Activated CD4-positive, CD25-positive, alpha-beta regulatory T cell treated with anti-CD3 and anti-CD28 coated beads, Interleukin-2, amount 50 U/mL, for 16 hours (primary cell): ENCODE data around the gene TRIM41.

Source experiments
- DNase-seq: peaks from one replicate; pipeline ENCODE4 v3.0.0-alpha.2; 2020; ENCODE audit warnings: low read depth, low spot score

TRIM41 gene

DNA sequence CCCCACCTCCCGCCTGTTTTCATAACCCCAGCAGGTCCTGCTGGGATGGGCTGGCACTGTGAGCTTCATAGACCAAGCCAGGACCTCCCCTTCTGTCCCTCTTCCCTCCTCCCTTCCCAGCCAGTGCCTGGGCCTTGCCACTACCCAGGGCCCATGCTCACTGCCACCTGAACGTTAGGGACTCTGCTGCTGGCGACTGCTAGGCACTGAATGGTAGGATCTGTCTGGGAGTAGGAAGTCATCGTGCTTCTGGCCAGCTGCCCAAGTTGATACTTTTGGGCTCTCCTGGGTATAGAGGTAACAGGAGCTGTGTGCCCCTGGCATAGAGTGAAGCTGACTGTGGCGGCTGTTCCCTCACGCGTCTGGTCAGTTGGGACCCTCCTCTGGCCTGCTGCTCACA lies 8.4 kb downstream of the TRIM41 start:
- no peak for DNase-seq

DNA sequence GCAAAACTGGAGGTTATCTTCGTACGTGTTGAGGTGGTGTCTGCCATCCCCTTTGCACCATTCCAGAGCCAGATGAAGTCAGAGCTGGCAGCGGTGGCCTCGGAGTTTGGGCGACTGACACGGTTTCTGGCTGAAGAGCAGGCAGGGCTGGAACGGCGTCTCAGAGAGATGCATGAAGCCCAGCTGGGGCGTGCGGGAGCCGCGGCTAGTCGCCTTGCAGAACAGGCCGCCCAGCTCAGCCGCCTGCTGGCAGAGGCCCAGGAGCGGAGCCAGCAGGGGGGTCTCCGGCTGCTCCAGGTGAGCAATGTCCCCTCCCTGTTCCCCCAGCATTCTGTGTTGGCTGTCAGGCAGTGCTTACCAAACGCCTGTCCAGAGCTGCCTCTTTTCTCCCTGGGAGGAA lies 9.5 kb downstream of the TRIM41 start:
- no peak for DNase-seq

DNA sequence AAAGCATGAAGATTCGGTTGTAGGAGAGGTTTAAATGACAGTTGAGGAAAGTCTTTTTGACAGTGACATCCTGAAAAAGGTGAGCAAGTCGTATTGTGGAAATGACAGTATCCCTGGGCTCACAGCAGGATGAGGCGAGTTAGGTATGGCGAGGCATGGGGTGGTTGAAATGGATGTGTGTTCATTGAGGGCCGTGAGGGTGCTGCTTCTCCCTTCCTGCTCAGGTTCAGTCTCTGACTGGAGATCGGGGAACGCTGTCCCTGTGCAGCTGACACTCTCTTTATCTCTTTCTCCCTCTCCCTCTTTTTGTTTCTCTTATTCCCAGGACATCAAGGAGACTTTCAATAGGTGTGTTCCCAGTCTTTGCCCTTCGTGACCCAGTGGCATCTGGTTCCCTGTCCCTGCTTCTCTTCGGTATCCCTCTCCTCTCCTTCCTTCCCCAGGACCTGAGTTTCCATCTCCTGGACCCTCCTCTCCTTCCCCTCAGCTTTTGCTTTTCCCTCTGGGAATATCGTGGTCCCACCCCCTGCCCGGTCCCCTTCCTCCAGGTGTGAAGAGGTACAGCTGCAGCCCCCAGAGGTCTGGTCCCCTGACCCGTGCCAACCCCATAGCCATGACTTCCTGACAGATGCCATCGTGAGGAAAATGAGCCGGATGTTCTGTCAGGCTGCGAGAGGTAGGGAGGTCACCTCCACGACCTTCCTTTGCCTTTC lies 10.2 kb downstream of the TRIM41 start:
- no peak for DNase-seq

DNA sequence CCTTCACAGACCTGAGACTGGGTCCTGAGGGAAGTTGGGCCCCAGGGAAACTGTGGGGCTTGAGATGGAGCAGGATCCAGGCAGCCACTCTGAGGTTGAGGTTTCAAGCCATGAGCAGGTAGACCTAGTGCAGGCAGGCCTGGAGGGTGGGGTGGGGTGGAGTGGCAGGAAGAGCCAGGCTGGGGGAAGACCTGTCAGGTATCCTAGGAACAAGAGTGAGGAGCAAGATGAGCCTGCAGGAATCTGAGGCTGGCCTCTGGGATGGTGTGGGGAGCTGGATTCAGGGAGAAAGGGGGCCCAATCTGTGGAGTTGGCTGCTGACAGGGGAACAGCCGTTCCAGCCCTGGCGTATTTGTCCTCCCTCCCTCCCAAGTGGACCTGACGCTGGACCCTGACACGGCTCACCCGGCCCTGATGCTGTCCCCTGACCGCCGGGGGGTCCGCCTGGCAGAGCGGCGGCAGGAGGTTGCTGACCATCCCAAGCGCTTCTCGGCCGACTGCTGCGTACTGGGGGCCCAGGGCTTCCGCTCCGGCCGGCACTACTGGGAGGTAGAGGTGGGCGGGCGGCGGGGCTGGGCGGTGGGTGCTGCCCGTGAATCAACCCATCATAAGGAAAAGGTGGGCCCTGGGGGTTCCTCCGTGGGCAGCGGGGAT lies 10.8 kb downstream of the TRIM41 start:
- no peak for DNase-seq

DNA sequence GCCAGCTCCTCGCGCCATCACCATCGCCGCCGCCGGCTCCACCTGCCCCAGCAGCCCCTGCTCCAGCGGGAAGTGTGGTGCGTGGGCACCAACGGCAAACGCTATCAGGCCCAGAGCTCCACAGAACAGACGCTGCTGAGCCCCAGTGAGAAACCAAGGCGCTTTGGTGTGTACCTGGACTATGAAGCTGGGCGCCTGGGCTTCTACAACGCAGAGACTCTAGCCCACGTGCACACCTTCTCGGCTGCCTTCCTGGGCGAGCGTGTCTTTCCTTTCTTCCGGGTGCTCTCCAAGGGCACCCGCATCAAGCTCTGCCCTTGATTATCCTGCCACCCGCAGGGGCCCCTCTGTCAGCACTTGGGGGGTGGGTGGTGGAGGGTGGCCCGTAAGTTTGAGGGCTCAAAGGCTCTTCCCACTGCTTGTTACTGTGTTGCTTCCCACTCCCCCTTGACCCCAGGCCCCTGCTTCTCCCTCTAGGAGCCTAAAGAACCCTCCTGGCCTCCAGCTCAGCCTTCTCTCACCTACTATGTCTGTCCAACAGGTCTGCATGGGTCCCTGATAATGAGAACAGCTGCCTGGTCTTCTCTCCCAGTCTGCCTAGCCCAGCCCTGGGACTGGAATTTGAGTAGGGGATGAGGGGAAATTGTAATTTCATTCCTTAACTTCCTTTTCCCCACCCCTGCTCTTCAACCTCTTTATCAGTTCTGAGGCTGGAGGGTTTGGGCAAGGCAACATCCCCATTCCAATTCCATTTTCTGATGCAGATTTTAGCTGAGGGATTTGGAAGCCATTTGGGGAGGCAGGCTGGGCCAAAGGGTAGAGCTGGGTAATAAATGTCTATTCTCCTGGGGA lies 11.6 kb downstream of the TRIM41 start:
- DNase-seq, result no peak

DNA sequence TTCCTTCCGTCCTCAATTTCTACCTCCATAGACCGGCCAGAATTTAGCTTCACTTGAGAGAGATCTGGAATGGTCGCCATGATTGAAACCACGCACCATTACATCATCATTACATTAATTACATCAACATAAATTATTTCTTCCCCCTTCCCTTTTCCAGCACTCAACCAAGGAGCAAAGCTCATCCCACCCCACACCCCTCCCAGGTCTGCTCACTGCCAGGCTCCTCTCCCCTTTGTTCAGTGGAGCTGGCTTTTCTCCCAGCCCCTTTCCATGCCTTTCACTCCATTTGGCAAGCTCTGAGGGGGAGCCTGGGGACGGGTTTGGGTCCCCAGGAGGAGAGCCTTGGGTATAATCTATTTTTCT lies 12.2 kb downstream of the TRIM41 start:
- DNase-seq, result no peak

DNA sequence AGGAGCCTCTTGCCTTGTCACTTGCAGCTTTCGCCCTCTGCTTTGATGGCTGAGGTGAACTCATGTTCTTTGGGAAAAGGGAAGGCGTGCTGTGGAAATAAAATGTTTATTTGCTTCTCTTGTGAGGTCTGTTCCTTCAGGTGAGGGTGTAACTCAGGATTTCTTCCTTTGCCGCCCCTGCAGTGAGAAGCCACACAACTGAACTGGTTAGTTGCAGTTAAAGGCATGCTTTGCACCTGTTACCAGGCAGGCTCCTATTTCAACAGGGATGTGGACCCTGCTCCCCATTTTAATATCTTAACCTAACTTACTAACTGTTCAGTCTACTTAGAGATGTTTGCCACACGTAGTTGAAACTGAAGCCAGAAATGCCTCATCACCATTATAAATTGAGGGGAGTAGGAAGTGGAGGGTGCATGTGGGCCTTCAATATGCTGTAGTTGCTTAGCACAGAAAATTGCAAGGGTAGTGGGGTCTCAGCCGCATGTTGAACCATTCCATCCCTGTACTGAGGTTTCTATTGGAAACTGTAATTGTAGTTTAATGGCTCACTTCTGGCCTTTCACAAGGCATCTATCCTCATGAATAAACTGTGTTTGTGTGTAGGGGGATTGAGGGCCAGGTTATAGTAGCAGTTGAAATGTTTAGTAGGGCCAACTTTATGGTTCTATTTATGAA lies 12.7 kb downstream of the TRIM41 start:
- no peak for DNase-seq

DNA sequence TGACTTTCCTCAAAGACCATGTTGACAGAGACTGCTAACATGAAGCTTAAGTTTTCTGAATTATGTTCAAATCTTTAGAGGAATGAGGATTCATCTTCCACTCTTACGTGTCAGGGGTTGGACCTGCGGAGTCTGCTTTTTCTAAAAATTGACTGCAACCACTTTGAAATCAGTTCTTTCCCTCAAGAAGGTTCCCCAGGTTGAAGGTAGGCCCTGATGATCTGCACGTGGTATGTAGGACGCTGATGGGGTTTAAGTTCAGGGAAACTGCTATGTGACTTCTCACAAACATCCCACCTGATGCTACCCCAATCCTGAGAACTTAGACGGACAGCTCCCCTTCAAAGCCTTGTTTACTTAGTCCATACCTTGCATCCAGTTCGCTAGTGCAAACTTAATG lies 13.4 kb downstream of the TRIM41 start:
- no peak for DNase-seq

DNA sequence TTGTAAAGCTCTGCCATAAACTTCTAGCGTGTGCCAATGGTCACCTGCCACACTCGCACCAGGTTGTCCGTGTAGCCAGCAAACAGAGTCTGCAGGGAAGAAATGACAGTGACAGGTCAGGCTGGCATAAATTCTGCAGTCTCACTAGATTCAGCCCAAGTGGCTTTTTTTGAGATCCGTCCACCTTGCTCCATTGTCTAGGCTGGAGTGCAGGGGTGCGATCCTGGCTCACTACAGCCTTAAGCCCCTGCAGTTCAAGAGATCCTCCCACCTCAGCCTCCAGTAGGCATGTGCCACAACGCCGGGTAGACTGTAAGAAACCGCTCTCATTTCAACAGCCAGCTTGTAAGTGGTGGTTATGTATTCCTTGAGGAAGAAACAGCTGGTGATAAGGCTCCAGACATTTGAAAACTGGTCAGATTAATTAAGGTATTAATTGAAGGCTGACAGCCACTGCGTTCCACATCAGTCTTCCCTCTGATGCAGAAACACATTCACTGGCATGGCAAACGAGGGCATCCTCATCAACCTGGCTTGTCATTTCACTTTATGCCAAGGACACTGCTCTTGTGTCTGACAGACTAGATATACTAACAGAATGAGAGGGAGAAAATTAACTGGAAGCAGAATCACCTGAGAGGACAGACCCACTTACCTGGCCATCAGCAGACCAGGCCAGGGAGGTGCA lies 14.0 kb downstream of the TRIM41 start:
- no peak for DNase-seq

DNA sequence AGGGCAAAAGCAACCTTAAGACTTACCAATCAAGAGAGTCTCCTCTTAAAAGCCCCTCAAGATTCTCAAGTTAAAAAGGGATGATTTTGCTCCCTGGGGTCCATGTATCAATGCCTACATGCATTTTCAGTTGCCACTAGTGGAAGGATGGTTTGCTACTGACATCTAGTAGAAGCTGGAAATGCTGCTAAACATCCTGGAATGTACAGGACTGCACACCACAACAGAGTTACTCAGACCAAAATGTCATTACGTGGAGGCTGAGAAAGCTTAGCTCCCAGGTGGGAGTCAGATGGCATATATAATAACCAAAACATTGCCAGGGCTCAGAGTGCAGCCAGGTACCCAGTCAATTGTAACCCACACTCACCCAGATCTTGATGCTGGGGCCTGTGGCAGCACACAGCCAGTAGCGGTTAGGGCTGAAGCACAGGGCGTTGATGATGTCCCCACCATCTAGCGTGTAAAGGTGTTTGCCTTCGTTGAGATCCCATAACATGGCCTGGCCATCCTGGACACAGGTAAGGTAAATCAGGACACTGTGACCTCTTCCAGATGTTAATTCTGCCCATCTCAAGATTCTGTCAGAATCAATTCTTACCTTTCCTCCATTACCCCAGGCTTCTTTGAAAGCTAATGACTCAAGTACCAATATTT lies 14.8 kb downstream of the TRIM41 start:
- DNase-seq, result no peak

DNA sequence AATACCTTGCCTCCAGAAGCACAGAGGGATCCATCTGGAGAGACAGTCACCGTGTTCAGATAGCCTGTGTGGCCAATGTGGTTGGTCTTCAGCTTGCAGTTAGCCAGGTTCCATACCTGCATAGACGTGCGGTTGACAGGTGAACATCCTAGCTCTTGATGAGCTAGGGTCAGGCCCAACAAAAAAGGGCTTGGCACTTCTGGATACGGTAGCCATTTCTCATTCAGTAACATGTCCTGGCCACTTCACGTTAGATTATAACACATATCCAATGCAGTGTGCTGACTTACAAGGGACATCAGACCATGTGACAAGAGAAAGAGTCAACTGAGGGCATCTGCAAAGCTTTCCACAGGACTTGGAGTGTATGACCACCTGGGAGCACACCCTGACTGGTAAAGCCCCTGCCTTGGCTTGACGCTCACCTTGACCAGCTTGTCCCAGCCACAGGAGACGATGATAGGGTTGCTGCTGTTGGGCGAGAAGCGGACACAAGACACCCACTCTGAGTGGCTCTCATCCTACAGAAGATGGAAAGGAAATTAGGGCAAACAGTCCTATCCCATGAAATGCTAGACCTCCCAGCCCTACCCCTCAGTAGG lies 16.1 kb downstream of the TRIM41 start:
- DNase-seq, result no peak

DNA sequence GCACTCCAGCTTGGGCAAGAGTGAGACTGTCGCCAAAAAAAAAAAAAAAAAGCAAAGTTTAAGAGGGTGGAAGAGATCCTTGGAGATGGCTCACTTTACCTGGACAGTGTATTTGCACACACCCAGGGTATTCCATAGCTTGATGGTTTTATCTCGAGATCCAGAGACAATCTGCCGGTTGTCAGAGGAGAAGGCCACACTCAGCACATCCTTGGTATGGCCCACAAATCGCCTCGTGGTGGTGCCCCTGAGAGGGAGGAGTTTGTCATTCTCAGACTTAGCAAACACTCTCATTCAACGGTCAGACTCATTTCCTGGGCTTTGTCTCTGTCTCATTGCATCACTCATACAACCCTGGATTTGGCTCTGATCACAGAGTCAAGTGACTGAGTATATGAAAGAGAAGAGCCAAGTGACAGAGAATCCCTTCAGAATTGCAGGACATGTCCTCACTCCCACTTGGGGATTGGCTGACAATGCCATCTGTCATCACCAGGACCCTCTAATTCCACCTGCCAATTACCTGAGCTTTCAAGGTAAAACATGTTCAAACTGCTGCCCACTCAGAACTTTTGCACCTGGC lies 18.4 kb downstream of the TRIM41 start:
- no peak for DNase-seq

DNA sequence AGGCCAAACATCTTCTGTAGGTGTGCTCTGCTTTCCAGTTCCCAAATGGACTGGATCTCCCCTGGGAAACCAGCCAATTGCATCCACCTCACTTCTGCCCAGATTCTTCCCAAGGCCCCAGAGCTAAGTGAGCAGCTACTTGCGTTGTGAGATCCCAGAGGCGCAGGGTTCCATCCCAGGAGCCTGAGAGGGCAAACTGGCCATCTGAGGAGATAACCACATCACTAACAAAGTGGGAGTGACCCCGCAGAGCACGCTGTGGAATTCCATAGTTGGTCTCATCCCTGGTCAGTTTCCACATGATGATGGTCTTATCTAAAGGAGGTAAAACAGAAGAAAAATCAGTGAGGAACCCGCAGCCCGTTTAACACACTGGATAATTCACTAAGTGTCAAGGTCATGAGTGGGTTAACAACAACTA lies 19.0 kb downstream of the TRIM41 start:
- no peak for DNase-seq

DNA sequence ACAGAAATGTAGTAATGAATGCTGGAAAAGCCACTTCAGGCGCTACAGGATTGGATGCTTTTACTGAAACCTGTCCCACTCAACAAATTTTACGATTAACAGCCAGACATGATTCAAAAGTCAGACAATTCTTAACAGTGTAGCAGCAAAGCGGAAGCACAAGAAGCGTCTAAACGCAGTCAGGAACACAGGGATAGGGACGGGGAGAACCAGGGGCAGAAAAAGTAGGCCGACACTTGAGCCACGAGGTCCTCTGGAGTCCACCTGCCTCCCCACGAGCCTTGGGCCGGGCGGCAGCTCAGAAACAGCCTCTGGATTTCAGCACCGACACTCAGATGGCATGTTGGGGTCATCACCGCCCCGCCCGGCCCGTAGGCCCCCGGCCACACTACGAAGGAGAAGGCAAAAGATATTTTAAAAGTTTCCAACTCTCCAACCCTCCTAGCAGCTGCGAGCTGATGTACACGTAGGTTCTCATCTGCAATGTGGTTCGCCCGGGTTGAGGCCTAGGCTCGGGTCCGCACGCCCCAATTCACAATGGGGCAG lies 20.0 kb downstream of the TRIM41 start:
- DNase-seq, result no peak

DNA sequence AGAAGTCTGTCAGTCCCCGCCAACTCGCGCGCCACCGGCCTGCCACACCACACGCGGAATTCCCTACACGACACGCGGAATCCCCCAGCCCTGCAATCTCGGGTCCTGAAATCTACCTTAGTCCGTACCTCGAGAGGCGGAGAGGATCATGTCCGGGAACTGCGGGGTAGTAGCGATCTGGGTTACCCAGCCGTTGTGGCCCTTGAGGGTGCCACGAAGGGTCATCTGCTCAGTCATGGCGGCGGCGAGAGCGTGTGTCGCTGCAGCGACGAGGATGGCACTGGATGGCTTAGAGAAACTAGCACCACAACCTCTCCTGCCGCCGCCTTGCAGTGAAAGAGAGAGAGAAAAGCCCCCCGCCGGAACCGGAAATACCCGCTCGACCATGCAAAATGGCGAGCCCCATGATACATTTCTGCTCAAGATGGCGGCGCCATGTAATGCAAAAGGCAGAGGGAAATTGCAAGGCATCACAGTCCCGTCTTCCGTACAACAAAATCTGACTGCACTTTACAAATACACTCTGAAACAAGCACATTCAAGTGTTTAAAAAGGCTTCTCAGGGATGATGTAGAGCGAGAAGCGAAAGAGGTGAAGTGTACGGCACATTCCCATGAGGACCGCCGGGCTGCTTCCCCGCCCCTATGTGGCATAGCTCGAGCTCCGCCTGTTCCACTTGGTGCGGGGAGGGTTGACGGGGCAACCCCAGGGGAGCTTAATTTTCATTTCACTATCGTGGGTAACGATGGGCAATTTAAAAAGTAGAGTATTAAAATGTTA lies 20.7 kb downstream of the TRIM41 start, which contains the start of gene RACK1:
RACK1 (minus strand) TSS at position 343 of the 780 bp plus-strand sequence; CDS start at position 237, 106 bp downstream.
- peak; percentile 83 for DNase-seq

DNA sequence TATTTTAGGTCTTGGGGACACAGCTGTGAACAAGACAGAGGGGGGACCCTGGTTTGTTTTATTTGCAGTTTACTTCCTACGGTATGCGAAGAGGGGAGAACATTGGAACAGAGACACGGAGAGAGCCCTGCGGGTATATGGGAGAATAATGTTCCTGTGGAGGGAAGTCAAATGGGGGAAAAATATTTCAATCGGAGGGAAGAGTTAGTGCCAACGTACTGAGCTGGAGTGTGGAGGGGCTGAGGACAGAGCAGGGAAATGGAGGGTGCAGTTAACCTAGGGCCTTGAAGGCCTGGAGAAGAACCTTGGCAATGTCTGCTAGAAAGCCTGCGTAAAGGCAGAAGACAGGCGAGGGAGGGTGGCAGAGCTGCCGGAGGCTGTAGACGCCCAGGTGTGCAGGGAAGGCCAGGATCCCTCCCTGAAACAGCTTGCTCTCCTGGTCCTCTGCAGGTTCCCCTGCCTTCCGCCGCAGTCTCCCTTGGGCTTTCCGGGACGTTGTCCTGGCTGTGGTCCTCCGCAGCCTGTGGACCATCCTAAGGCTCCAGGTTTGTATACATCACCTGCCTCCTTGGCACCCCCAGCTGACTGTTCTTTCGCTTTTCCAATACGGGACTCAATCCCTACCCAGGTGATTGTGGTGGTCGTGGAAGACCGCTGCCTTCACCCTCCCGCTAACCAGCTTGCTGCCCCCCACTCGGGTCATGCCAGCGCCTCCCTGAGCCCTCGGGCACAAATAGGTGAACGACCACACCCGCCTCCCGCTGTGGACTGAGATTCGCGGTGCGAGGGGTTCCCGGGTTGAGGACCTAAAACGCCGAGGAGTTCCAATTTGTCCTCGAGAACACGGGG lies 22.6 kb downstream of the TRIM41 start:
- no peak for DNase-seq

DNA sequence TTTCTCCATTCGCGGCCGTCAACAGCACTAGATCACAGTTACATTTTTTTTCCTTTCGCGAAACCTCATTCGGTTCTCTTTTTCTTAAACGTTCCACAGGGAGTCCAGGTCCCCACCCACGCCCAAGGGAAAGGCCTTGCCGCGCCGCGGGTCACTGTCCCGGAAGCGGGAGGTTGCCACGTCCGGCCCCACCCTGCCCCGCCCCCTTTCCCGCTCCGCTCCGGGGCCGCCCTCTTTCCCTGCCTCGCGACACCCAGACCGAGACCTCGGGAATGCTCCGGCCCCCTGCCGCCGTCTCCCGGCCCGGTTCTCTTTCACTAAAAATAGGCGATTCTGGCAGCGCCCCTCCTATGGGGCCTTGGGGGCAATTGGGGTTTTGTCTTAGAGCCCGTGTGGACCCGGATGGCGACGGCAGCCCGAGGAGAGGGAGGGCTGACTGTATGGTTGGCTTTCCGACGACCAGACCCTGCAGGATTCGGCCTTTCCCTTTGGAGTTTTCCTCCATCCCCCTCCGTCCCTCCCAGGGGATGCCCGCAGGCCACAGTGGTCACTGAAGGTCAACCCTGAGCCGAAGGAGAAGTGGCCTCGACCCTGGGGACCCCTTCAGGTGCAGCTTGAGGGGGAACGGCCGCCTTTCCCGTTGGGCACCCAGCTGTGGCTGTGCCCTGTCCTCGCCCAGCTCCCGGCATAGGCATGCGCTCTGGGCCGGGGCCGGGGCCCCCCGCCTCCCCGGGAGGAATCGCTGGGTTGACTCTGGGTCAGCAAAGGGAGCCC lies 23.4 kb downstream of the TRIM41 start:
- peak; percentile 44 for DNase-seq
